Stimulated activated CD8-positive, alpha-beta memory T cell treated with anti-CD3 and anti-CD28 coated beads, Interleukin-15, amount 100 ng/mL, for 1 hour (primary cell): ENCODE data around the gene CCDC51.

Experiments
- DNase-seq: peaks from one replicate; pipeline ENCODE4 v3.0.0-alpha.2; 2020; ENCODE audit warnings: low read depth

CCDC51 gene

GRCh38 chr3:48433472-48434118, 6.3 kb downstream of the CCDC51 start:
- DNase-seq: no peak

GRCh38 chr3:48432411-48433371, 7.2 kb downstream of the CCDC51 start:
- DNase-seq: no peak

- no peak for DNase-seq
Measured at GRCh38 chr3:48431224-48432029, 8.5 kb downstream of the CCDC51 start.

GRCh38 chr3:48430708-48431101, 9.2 kb downstream of the CCDC51 start:
- no peak for DNase-seq

- no peak for DNase-seq
Measured at GRCh38 chr3:48429960-48430707, 9.8 kb downstream of the CCDC51 start, which contains the start of gene PLXNB1. TSS of gene PLXNB1 (minus strand) at chr3:48430086. CDS start at chr3:48424611, 5,475 bp downstream.

GRCh38 chr3:48429317-48429959, 10.5 kb downstream of the CCDC51 start:
- no peak for DNase-seq

GRCh38 chr3:48428572-48429316, 11.2 kb downstream of the CCDC51 start:
- DNase-seq: no peak

GRCh38 chr3:48428088-48428571, 11.8 kb downstream of the CCDC51 start:
- DNase-seq: no peak

GRCh38 chr3:48427630-48427962, 12.3 kb downstream of the CCDC51 start:
- no peak for DNase-seq

GRCh38 chr3:48426944-48427629, 12.8 kb downstream of the CCDC51 start:
- DNase-seq: no peak

GRCh38 chr3:48426401-48426909, 13.5 kb downstream of the CCDC51 start:
- DNase-seq: no peak

GRCh38 chr3:48425281-48425812, 14.6 kb downstream of the CCDC51 start:
- DNase-seq: no peak

GRCh38 chr3:48423883-48424695, 15.8 kb downstream of the CCDC51 start:
- no peak for DNase-seq

GRCh38 chr3:48423241-48423882, 16.6 kb downstream of the CCDC51 start:
- no peak for DNase-seq

- DNase-seq: no peak
Measured at GRCh38 chr3:48422681-48423080, 17.2 kb downstream of the CCDC51 start.

GRCh38 chr3:48422272-48422671, 17.6 kb downstream of the CCDC51 start:
- no peak for DNase-seq

GRCh38 chr3:48420561-48420960, 19.4 kb downstream of the CCDC51 start:
- DNase-seq: no peak

GRCh38 chr3:48419597-48419996, 20.3 kb downstream of the CCDC51 start:
- no peak for DNase-seq
